HG02885 (cell line): ENCODE results near the gene CDH12.
"Not testable (repeated sequence)": the region's sequence is repeated elsewhere in the genome, so short reads cannot be mapped to it uniquely, and the experiment has no call there.

Experiments used
- ATAC-seq: cut with Tn5 transposase; IDR thresholded peaks from one replicate; pipeline ENCODE4 v1.9.1; 2021; ENCODE audit warnings: mild to moderate bottlenecking; ENCODE audit not compliant: unreplicated experiment, poor library complexity

CDH12 gene

GRCh38 chr5:22344000-22344399 lies 509.1 kb downstream of the CDH12 start:
- no peak for ATAC-seq

DNA sequence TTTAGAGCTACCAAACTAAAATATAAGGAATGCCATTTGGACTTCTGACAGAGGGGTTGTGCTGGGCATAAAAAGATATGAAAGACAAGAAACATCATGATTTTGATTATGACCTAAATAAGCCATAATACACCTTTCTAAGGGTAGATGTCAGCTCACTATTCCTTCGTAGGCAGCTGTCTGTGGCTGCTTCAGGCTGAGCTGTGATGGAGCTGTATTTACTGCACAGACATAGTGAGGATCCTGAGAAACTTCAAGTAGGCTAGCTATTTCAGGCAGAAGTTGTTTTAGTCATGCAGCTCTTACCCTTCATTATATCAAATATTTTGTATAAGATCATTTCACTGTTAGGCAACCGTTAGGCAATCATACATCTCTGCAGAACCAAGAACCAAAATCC lies 511.7 kb downstream of the CDH12 start:
- no peak for ATAC-seq

- ATAC-seq = not testable (repeated sequence)
These were observed 520.2 kb downstream of the CDH12 start for GRCh38 chr5:22332949-22333348.

- ATAC-seq = no peak
These were observed 523.5 kb downstream of the CDH12 start for GRCh38 chr5:22329683-22330082.

GRCh38 chr5:22319798-22320197 lies 533.3 kb downstream of the CDH12 start:
- no peak for ATAC-seq

GRCh38 chr5:22316294-22316693 lies 536.9 kb downstream of the CDH12 start:
- no peak for ATAC-seq

DNA sequence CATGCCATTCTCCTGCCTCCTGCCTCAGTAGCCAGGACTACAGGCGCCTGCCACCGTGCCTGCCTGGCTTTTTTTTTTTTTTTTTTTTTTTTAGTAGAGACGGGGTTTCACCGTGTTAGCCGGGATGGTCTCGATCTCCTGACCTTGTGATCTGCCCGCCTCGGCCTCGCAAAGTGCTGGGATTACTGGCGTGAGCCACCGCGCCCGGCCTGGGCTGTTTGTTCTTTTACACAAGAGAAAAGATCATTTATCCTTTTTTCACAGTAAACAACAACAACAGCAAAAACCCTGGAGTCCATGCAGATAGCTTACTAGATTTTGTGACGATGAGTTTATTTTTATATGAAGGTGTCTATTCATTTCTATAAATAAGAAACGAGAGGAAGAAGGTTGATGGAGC lies 538.1 kb downstream of the CDH12 start:
- ATAC-seq = not testable (repeated sequence)

- no peak for ATAC-seq
These were observed 538.6 kb downstream of the CDH12 start for GRCh38 chr5:22314548-22314947.

DNA sequence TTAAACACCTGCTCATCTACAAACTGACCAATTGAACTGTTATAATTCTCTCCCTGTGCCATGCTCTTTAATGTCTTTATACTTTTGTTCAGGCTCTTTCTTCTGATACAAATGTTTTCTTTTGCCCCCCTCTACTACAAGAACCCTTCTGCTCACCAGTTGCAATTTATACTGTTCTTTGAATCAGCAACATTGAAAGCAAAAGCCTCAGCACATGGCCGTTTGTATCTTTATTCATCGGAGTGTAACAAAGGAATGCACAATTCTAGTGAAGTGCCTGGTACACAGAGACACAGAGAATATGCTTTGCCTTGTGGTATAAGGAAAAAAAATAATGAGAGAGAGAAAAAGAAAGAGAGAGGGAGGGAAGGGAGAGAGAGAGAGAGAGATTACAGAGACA lies 547.1 kb downstream of the CDH12 start:
- no peak for ATAC-seq

GRCh38 chr5:22295832-22296231 lies 557.3 kb downstream of the CDH12 start:
- ATAC-seq = no peak

GRCh38 chr5:22293147-22293546 lies 560.0 kb downstream of the CDH12 start:
- ATAC-seq = no peak

- ATAC-seq = no peak
These were observed 575.0 kb downstream of the CDH12 start for GRCh38 chr5:22278164-22278563.

GRCh38 chr5:22277006-22277405 lies 576.1 kb downstream of the CDH12 start:
- no peak for ATAC-seq

DNA sequence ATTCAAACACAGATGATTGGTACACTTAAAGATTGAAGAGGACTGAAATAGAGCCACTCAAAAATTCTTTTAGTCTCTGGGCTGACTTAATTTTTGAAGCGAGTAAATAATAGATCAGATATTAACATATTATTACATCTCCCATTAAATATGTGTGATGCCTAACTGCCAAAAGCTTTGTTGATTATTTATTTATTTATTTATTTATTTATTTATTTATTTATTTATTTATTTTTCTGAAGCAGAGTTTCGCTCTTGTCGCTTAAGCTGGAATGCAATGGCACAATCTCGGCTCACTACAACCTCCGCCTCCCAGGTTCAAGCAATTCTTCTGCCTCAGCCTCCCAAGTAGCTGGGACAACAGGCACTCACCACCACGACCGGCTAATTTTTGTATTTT lies 587.3 kb downstream of the CDH12 start:
- not testable (repeated sequence) for ATAC-seq

GRCh38 chr5:22258139-22258538 lies 595.0 kb downstream of the CDH12 start:
- no peak for ATAC-seq

GRCh38 chr5:22250528-22250927 lies 602.6 kb downstream of the CDH12 start:
- no peak for ATAC-seq

GRCh38 chr5:22249209-22249729 lies 603.9 kb downstream of the CDH12 start:
- no peak for ATAC-seq

DNA sequence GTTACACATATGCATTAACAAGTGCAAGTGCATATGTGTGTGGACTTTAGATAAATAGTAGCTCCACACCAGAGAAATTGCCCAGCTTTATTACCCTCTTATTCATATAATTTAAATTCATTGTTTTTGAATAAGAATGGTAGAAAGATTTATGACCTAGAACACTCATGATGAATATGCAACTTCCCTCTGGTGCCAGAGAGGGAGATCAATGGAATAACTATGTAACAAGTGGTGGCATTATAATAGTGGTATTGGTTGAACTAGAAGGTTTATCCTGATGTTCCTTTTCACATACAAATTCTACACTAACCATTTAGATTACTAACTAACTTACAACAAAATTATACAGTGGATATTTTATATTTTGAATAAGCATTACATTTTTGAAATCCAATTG lies 607.4 kb downstream of the CDH12 start:
- no peak for ATAC-seq

DNA sequence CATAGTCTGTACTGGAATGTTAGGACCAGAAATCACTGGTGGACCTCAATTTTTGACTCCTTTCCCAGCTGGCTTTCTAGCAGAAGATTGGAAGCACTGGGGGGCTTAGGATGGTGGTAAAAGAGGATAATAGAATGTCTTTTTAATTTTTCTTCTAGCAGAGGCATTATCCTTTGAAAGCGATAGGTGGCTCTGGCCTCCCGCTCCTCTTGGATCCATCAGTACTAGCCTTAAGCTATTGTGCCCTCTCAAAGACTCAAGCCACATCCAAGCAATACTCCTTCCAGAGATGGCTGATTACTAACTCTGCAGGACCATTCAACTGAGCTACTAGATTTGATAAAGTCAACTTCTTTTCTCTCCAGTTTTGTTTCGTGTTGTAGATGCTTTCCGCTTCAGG lies 610.6 kb downstream of the CDH12 start:
- ATAC-seq = no peak

GRCh38 chr5:22238047-22238446 lies 615.1 kb downstream of the CDH12 start:
- ATAC-seq = no peak

DNA sequence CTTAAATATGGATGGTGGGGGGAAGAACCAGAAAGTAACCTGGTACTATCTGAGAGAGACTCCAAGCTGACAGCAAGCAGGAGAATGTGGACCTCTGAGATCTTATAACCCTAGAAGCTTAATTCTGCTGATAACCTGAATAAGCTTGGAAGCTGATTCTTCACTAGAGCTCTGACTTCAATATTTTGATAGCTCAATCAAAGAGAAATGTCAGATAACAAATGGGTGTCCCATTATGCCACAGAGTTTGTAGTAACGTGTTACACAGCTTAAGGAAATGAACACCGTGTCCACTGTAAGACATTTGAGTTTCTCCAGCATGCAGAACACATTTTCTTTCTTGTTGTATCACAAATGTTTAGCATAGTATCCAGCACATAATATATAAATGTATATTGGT lies 626.7 kb downstream of the CDH12 start:
- no peak for ATAC-seq

DNA sequence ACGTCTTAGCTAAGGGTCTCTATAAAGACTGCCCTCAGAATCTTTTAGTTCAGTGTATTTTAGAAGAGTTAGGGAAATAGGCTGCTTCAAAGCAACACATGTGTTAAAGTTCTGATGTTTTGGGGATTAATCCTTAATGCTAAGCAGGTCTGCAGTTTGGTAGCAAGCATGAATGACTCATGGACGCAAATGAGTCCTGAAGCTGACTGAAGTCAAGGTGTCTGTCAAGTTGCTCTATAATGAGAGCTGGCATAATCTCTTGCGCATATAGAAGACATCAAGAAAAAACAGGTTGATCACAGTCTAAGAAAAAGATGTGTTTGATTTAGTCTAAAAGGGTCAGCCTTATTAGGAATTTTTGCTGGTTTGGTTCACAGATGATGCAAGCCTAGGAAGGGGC lies 630.1 kb downstream of the CDH12 start:
- no peak for ATAC-seq
